NB4 (cell line): ENCODE data around the gene OR7A5.

ENCODE experiments used
- DNase-seq: peaks from one replicate; pipeline ENCODE4 v3.0.0; 2010; ENCODE audit warnings: low read depth
- H3K4me3 ChIP-seq: one replicate; pipeline ENCODE4 v1.5.1; 2011; ENCODE audit warnings: mild to moderate bottlenecking, low read depth, low read length, moderate library complexity
- CTCF ChIP-seq: IDR thresholded peaks from one replicate; pipeline ENCODE4 v1.5.1; 2012; ENCODE audit warnings: low read depth, low read length
- MAX ChIP-seq: IDR thresholded peaks from 2 replicates; pipeline ENCODE4 v1.6.1; 2011; ENCODE audit warnings: low read depth, low read length
- MYC ChIP-seq: IDR thresholded peaks from 2 replicates; pipeline ENCODE4 v1.6.1; 2011; ENCODE audit warnings: low read depth, low read length
- POLR2A ChIP-seq: IDR thresholded peaks from 2 replicates; pipeline ENCODE4 v1.6.1; 2011; ENCODE audit warnings: mild to moderate bottlenecking; ENCODE audit not compliant: insufficient read length; ENCODE audit errors: extremely low read depth

Gene OR7A5

GRCh38 chr19:14843169-14843568, 8.2 kb upstream of the OR7A5 start:
- no peak overlapping the region for H3K4me3 ChIP-seq
- TF ChIP-seq POLR2A (no peak), CTCF (no peak), MYC (no peak), MAX (no peak)
- DNase-seq = no peak

GRCh38 chr19:14840206-14840605, 5.2 kb upstream of the OR7A5 start:
- TF ChIP-seq CTCF (no peak), MAX (no peak)
- no peak for DNase-seq

GRCh38 chr19:14837391-14837790, 2.4 kb upstream of the OR7A5 start:
- TF ChIP-seq MAX (no peak), CTCF (no peak), MYC (no peak), POLR2A (no peak)

More at GRCh38 chr19:14840206-14840605, 5.2 kb upstream of the OR7A5 start:
- H3K4me3 ChIP-seq = no peak overlapping the region

GRCh38 chr19:14830702-14831101, 4.3 kb downstream of the OR7A5 start:
- H3K4me3 ChIP-seq = no peak overlapping the region
- TF ChIP-seq MYC (no peak), MAX (no peak), CTCF (no peak), POLR2A (no peak)
- DNase-seq = no peak

More at GRCh38 chr19:14837391-14837790, 2.4 kb upstream of the OR7A5 start:
- no peak overlapping the region for H3K4me3 ChIP-seq
- no peak for DNase-seq

GRCh38 chr19:14826006-14826405, 9.0 kb downstream of the OR7A5 start:
- DNase-seq = no peak
- no peak overlapping the region for H3K4me3 ChIP-seq
- TF ChIP-seq CTCF = no peak
- TF ChIP-seq MYC = no peak
- no peak for TF ChIP-seq MAX
- TF ChIP-seq POLR2A = no peak

- TF ChIP-seq MYC = no peak
- no peak for TF ChIP-seq MAX
- TF ChIP-seq CTCF = no peak
- no peak for TF ChIP-seq POLR2A
- H3K4me3 ChIP-seq = no peak overlapping the region
- peak; percentile 69 for DNase-seq
Observed at GRCh38 chr19:14821937-14822336, 13.0 kb downstream of the OR7A5 start.
